Measurements from ENCODE around the gene SMIM32. TPM values are rescaled to one million over a fixed set of nuclear protein-coding genes. Genes with fewer than 3 reads are reported as not detected.

The SMIM32 gene
- total and polyA plus RNA-seq, 2 donors (not counting 3 experiments of a cell fraction or from before 2014, with no cell fraction given): not detected

DNA sequence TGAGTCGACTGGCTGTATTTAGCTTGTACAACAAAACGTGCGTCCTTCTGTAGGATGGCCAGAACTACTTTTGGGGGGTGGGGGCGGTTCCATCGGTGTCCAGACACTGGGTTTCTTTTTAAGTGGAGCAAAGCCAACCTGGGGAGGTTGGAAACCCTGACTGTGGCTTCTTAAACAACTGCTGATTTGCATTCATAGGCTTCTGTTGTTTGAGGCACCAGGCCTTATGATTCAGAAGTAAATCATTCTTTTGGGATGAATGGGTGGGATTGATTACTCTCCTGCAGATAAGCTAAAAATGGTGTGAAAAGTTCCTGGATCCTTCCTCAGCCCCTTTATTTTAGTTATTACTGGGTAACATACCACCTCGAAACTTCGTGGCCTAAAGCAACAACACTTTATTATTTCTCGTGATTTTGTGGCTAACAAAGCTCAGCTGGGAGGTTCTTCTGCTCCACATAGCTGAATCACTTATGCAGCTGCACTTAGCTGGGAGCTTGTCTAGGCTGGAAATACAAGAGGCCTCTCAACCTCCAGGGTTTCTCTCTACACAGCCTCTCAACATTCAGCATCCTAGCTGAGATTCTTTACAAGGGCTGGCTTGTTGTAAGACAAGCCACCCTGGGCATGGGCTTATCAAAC is 12.2 kb upstream of the SMIM32 start:
- no peaks in the 10 kb centered on the region for H3K9me3 ChIP-seq (replicated peaks; ENCODE audit: control insufficient read depth, insufficient read depth, low read length)
- no peaks in the 10 kb centered on the region for H4K20me1 ChIP-seq (replicated peaks; ENCODE audit: control insufficient read depth, extremely low read depth, insufficient read depth, low read length)
- ChIA-PET CTCF (interaction anchor here (0.6 to 0.7 kb wide), 2 partner anchors 11 to 59 kb away, joined by 3 read pairs; no protein-coding TSS in a partner anchor), POLR2A (interaction anchor here (0.6 kb wide), 1 partner anchor 326 kb away, joined by 4 read pairs; no protein-coding TSS in a partner anchor)
- dilution Hi-C loops (cut with MboI; ENCODE audit: extremely low pct_ligation_motif_present, low sequenced_read_pairs) (no loop called here), intact Hi-C loops (cut with micrococcal nuclease) (no loop called here)
- no peak overlapping the region for H3K4me3 ChIP-seq (replicated peaks in 1 of 3; ENCODE audit: insufficient read depth in 1 of 3, low read depth in 1 of 3, low read length in 3 of 3)
- TF ChIP-seq POLR2A (IDR thresholded peaks at IDR 0.05; ENCODE audit: low read depth, low read length) (no peak), JUN (IDR thresholded peaks at IDR 0.05; ENCODE audit: borderline replicate concordance, insufficient read depth, insufficient read length, low read depth) (no peak), MYC (IDR thresholded peaks at IDR 0.05; ENCODE audit: low read depth, low read length) (no peak), POLR2AphosphoS5 (IDR thresholded peaks at IDR 0.05; ENCODE audit: insufficient read depth, low read depth, low read length) (no peak)
- TF ChIP-seq, protein P1, sequence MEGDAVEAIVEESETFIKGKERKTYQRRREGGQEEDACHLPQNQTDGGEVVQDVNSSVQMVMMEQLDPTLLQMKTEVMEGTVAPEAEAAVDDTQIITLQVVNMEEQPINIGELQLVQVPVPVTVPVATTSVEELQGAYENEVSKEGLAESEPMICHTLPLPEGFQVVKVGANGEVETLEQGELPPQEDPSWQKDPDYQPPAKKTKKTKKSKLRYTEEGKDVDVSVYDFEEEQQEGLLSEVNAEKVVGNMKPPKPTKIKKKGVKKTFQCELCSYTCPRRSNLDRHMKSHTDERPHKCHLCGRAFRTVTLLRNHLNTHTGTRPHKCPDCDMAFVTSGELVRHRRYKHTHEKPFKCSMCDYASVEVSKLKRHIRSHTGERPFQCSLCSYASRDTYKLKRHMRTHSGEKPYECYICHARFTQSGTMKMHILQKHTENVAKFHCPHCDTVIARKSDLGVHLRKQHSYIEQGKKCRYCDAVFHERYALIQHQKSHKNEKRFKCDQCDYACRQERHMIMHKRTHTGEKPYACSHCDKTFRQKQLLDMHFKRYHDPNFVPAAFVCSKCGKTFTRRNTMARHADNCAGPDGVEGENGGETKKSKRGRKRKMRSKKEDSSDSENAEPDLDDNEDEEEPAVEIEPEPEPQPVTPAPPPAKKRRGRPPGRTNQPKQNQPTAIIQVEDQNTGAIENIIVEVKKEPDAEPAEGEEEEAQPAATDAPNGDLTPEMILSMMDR (IDR thresholded peaks at IDR 0.05; ENCODE audit: extremely low read depth in 1 of 2, insufficient read depth in 1 of 2, low read depth in 1 of 2, low read length in 2 of 2): no peak
- no peak overlapping the region for H2AFZ ChIP-seq (ENCODE audit: low read depth, low read length)
- no TSS peak for BruUV-seq (replicated peaks)
- no peak overlapping the region for H3K27ac ChIP-seq (ENCODE audit: insufficient read depth, low read depth, low read length)
- H3K79me2 ChIP-seq (ENCODE audit: control insufficient read depth, insufficient read depth, low read length): no peaks in the 10 kb centered on the region
- no peak overlapping the region for H3K4me2 ChIP-seq (ENCODE audit: insufficient read depth, low read length)
- no peaks in the 10 kb centered on the region for H3K9me1 ChIP-seq (replicated peaks; ENCODE audit: control insufficient read depth, extremely low read depth, insufficient read depth, low read length)
- H3K9ac ChIP-seq (replicated peaks; ENCODE audit: extremely low read depth, insufficient read depth, low read length): no peak overlapping the region
- H3K27me3 ChIP-seq (ENCODE audit: control insufficient read depth in 2 of 2, insufficient read depth in 2 of 2, low read length in 2 of 2): peaks cover 13 to 26% of the 10 kb centered on the region in 2 experiments
- no peak for FAIRE-seq
- DNase-seq (ENCODE audit: low read depth, low spot score): no peak
- no peaks in the 10 kb centered on the region for H3K4me1 ChIP-seq (ENCODE audit: control insufficient read depth, extremely low read depth, insufficient read depth, low read length)
- no peaks in the 10 kb centered on the region for H3K36me3 ChIP-seq (ENCODE audit: control insufficient read depth in 2 of 2, extremely low read depth in 1 of 2, insufficient read depth in 2 of 2, low read length in 2 of 2)

Data from endothelial cell of umbilical vein (primary cell).